ENCODE results near the gene PAXX.
A peak's percentile ranks its signal among the peaks of the same experiment; 100 is the strongest.

The PAXX gene, protein sequence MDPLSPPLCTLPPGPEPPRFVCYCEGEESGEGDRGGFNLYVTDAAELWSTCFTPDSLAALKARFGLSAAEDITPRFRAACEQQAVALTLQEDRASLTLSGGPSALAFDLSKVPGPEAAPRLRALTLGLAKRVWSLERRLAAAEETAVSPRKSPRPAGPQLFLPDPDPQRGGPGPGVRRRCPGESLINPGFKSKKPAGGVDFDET

GRCh38 chr9:136991993-136992818 lies at the start of gene PAXX:
Gene PAXX, plus strand, starts transcription at chr9:136992422. Its CDS starts 22 bp downstream, at chr9:136992444.
- DNase-seq = peak; percentile 90 to 97

DNA sequence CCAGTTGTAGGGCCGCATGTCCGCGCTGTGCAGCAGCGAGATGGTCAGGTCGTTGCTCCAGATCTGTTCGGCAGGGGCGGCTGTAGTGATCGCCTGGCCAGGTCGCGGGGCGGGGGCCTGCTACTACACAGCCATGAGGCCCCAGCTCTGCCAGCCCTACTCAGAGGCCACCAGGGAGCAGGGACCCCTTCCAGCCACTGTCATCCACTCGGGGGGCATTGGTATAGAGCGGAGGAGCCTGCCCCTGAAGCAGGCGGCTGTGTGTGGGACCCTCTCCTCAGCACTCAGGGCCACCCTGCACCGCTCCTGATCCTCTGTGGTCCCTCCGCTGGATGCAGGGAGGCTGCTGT lies 49.4 kb upstream of the PAXX start:
- DNase-seq = no peak

DNA sequence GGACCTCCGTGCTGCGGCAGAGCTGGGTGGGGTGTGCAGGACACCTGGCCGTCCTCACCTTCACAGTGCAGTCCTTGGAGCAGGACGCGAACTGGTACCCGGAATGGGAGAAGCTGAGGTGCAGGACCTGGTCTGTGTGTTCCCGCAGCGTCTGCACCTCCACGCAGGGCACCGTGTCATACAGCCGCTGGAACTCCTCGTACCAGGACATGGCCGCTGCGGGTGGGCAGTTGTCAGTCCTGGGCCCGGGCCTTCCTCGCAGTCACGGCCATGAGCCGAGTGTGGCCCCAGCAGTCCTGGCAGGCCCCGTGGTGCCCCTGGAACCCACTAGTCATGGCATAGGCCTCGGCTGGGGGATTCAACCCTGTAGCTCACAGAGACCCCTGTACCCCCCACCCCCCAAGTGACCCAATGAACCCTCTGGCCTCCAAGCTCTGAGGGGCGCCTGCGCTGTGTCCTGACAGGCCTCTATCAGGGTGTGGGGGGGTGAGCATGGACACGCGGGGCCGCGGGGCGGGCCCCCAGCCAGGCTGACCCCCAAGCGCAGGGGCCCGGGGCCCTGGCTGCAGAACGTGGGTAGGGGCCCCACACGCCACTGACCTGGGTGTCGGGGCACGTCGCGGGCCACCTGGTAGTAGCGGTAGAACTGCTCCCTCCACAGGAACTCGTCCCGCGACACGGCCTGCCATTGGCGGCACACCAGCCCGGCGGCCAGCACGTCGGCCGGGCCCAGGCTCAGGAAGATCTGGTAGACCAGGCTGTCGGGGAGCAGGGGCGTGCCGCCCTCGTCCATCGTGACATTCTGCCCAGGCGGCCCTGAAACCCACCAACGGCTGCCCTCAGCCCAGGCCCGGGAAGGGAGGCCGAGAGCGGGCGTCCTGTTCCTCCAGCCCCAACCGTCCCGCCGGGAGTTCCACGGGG lies 48.7 kb upstream of the PAXX start:
- DNase-seq = peak; percentile 11 to 33

DNA sequence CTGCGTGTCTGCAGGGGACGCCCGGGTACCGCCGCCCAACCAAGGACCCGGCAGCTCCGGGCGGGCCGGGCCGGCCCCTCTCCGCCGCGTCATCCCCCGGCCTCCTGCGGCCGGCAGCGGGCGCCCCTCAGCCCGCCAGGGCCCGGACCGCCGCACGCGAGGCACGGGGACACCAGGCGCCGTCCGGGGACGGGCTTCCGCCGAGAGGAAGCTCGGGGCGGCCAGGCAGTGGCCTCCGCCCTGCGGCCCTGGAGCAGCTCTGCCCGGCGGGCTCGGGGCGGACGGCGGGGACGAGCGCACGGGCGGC lies 48.1 kb upstream of the PAXX start:
- DNase-seq = peak in 1 of 2 experiments; percentile 33

- DNase-seq = peak; percentile 91 to 95
These were observed 47.5 kb upstream of the PAXX start, which contains the start of the genes C8G and FBXW5 for GRCh38 chr9:136944519-136945332. Gene C8G, plus strand, starts transcription at chr9:136945243. Its CDS starts 78 bp downstream, at chr9:136945321. Gene FBXW5, minus strand, starts transcription at chr9:136944738. Its CDS starts 655 bp downstream, at chr9:136944083.

- no peak for DNase-seq
These were observed 46.6 kb upstream of the PAXX start for GRCh38 chr9:136945333-136946227.

DNA sequence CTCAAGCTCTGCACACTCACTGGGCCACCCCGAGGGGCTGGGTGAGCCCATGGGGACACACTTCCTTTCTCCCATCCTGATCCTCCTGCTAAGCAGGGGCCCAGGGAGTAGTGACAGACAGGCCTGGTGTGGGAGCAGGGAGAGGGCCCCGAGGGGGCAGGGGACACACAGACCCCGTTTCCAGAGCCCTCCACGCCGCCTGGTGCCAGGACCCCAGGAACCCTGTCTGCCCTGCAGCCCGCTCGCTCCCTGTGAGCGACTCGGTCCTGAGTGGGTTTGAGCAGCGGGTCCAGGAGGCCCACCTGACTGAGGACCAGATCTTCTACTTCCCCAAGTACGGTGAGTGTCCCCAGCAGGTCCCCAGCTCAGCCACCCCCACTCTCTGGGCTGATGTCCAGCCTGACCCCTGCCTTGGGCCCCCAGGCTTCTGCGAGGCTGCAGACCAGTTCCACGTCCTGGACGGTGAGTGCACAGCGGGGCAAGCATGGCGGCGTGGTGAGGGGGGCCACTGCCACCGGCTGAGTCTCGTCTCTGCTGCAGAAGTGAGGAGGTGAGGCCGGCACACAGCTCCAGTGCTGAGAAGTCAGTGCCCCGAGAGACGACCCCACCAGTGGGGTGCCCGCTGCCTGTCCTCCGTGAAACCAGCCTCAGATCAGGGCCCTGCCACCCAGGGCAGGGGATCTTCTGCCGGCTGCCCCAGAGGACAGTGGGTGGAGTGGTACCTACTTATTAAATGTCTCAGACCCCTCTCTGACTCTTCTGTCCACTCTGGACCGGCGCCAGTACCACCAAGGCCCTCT lies 45.8 kb upstream of the PAXX start:
- no peak for DNase-seq

- DNase-seq = no peak
These were observed 45.0 kb upstream of the PAXX start for GRCh38 chr9:136947028-136947891.

GRCh38 chr9:136947955-136948510 lies 44.2 kb upstream of the PAXX start:
- no peak for DNase-seq

GRCh38 chr9:136949239-136949816 lies 42.9 kb upstream of the PAXX start:
- no peak for DNase-seq

DNA sequence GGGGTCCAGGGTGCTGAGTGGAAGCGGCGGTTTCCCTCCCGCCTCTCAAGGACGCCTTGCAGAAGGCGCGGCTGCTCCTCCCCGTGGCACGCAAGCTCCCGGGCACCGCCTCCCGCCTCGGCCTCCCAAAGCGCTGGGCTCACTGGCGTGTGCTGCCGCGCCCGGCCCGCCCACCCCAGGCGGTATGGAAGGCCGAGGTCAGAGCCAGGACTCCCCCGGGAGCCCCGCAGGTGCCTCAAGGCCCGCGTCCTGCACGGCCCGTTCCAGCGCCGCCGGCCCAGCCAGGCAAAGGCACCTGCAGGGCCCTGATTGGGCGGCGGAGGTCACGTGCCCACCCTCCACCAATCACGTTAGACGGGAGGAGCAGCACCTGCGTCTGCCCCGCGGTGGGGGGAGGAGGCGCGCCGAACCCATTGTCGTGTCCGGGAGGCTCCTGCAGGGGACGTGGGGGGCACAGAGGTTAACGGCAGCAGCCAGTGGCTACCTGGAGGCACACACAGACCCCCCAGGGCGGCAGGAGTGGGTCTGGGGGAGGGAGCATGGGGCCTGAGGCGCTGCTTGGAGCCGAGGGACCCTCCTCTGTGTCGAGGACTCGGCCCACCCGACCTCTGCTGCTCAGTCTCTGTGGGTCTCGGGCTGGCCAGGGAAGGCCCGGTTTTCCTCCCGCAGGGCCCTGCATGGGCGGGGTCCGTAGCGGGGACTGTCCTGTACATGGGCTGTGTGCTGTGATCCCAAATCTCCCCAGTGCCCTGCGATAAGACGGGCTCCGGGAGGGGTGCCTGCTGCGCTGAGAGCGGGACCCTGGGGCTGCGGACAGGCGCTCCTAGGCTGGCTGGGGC lies 42.2 kb upstream of the PAXX start:
- peak; percentile 94 to 96 for DNase-seq

DNA sequence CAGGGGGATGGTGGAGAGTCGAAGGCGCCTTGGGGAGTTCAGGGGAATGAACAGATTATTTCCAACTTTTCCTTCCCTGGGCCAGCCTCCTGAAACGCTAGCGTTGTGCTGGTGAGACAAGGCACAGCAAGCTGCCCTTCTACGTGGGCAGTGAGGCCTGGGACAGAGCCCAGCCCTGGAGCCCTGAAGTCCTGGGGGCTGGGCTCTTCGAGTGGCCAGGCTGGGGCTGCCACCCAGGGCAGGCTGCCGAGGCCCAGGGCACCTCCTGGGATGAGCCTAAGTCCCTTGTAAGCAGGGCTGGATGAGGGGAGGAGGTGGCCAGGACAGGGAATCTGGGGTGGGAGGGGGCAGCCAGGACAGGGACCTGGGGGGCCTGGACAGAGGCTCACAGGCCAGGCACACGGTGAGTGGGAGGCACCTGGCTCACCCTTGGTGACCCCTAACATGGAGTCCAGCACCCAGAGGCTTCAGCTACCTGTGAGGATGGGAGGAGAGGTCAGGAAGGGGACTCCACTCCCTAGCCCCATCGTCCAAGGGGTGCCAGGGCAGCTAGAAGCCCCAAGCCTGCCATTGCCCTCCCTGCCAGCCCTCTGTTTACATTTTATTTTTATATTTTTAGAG lies 41.5 kb upstream of the PAXX start:
- DNase-seq = no peak

- DNase-seq = no peak
These were observed 40.5 kb upstream of the PAXX start, which contains the start of gene LCN12 for GRCh38 chr9:136951541-136952320. Gene LCN12, plus strand, starts transcription at chr9:136952273. Its CDS starts 55 bp downstream, at chr9:136952328.

GRCh38 chr9:136952321-136952850 lies 39.8 kb upstream of the PAXX start:
- no peak for DNase-seq

- no peak for DNase-seq
These were observed 39.1 kb upstream of the PAXX start for GRCh38 chr9:136952876-136953770.
